Bone marrow (tissue), 2 donors: ENCODE measurements around the gene GALNT17.

Experiments
- DNase-seq, 2 donors: peaks; one replicate each; lab custom pipeline; 2025; lab: John Stamatoyannopoulos, UW

GALNT17 gene

GRCh38 chr7:71285571-71286145 is 153.7 kb downstream of the GALNT17 start:
- DNase-seq: no peak

- no peak for DNase-seq
Measured at GRCh38 chr7:71286336-71286735, 154.4 kb downstream of the GALNT17 start.

- DNase-seq: no peak
Measured at GRCh38 chr7:71286924-71287323, 155.0 kb downstream of the GALNT17 start.

GRCh38 chr7:71290452-71290851 is 158.5 kb downstream of the GALNT17 start:
- no peak for DNase-seq

GRCh38 chr7:71298378-71298777 is 166.4 kb downstream of the GALNT17 start:
- DNase-seq: no peak

GRCh38 chr7:71300086-71300485 is 168.1 kb downstream of the GALNT17 start:
- no peak for DNase-seq

GRCh38 chr7:71300603-71301002 is 168.7 kb downstream of the GALNT17 start:
- DNase-seq: no peak

- no peak for DNase-seq
Measured at GRCh38 chr7:71301167-71301566, 169.2 kb downstream of the GALNT17 start.

- no peak for DNase-seq
Measured at GRCh38 chr7:71303566-71303965, 171.6 kb downstream of the GALNT17 start.

GRCh38 chr7:71308096-71308495 is 176.2 kb downstream of the GALNT17 start:
- no peak for DNase-seq

GRCh38 chr7:71311576-71311975 is 179.6 kb downstream of the GALNT17 start:
- DNase-seq: no peak

GRCh38 chr7:71312755-71313490 is 181.0 kb downstream of the GALNT17 start:
- DNase-seq: no peak

- no peak for DNase-seq
Measured at GRCh38 chr7:71313553-71313952, 181.6 kb downstream of the GALNT17 start.

- no peak for DNase-seq
Measured at GRCh38 chr7:71320916-71321315, 189.0 kb downstream of the GALNT17 start.

- DNase-seq: no peak
Measured at GRCh38 chr7:71322201-71322600, 190.3 kb downstream of the GALNT17 start.

GRCh38 chr7:71323726-71324125 is 191.8 kb downstream of the GALNT17 start:
- no peak for DNase-seq

- DNase-seq: no peak
Measured at GRCh38 chr7:71325151-71325550, 193.2 kb downstream of the GALNT17 start.

GRCh38 chr7:71326595-71326994 is 194.7 kb downstream of the GALNT17 start:
- no peak for DNase-seq

- no peak for DNase-seq
Measured at GRCh38 chr7:71327946-71328345, 196.0 kb downstream of the GALNT17 start.

- DNase-seq: no peak
Measured at GRCh38 chr7:71329030-71329660, 197.2 kb downstream of the GALNT17 start.

- no peak for DNase-seq
Measured at GRCh38 chr7:71332207-71332606, 200.3 kb downstream of the GALNT17 start.

GRCh38 chr7:71334541-71334940 is 202.6 kb downstream of the GALNT17 start:
- DNase-seq: no peak

GRCh38 chr7:71338866-71339265 is 206.9 kb downstream of the GALNT17 start:
- DNase-seq: no peak
